ENCODE results near the gene STEAP2.

The STEAP2 gene

GRCh38 chr7:90211391-90212148 is at the start of gene STEAP2:
Gene STEAP2, plus strand, starts transcription at chr7:90211740. Its CDS starts 13,343 bp downstream, at chr7:90225083.
- in situ Hi-C loops (cut with MboI; ENCODE audit: low sequenced_read_pairs) = no loop called here
- H3K4me3 ChIP-seq = peak within 1 kb of the TSS; percentile 51
- peak; percentile 91 to 96 for DNase-seq (ENCODE audit: low spot score in 2 of 2)

GRCh38 chr7:90163534-90163933 is 48.0 kb upstream of the STEAP2 start:
- Histone ChIP-seq H3K4me3 (no peak overlapping the region), H3K27me3 (ENCODE audit: low read depth) (no peaks in the 10 kb centered on the region), H3K36me3 (replicated peaks) (peaks cover 18% of the 10 kb centered on the region), H3K4me1 (no peaks in the 10 kb centered on the region), H3K9me3 (no peaks in the 10 kb centered on the region)
- in situ Hi-C loops (cut with MboI; ENCODE audit: low sequenced_read_pairs) = loop anchor here (25.0 kb wide), 1 partner anchor 99 kb away; no protein-coding TSS in a partner anchor
- no peak for DNase-seq (ENCODE audit: low spot score in 2 of 2)

More at GRCh38 chr7:90211391-90212148, at the start of gene STEAP2:
- H3K9me3 ChIP-seq = no peaks in the 10 kb centered on the region; the same call in 1 of the 2 replicates
- peaks cover 27% of the 10 kb centered on the region for H3K4me1 ChIP-seq
- no peaks in the 10 kb centered on the region for H3K27me3 ChIP-seq (ENCODE audit: low read depth)
- H3K36me3 ChIP-seq (replicated peaks) = no peaks in the 10 kb centered on the region

DNA sequence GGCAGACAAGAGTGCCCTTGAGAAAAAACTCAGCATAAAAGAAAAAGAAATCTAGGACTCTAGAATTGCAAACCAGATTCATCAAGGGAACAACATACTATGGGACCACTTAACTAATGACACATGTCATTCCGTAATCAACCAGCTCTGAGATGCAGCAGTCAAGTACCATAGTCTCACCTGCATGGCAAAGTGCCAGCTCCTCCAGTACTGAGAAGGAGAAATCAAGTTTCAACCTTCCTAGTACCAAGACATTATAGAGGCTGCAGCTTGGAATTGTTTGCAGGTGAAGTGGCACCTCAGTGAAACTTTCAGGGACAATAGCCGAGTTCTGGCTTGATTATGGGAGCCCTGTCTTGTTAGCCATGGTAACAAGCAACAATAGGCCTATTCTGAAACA is 45.8 kb upstream of the STEAP2 start:
- Histone ChIP-seq H3K4me1 (no peaks in the 10 kb centered on the region), H3K27me3 (ENCODE audit: low read depth) (no peaks in the 10 kb centered on the region), H3K4me3 (no peak overlapping the region), H3K36me3 (replicated peaks) (peaks cover 18% of the 10 kb centered on the region), H3K9me3 (peaks cover 7% of the 10 kb centered on the region; the same call in 1 of the 2 replicates)
- DNase-seq (ENCODE audit: low spot score in 2 of 2) = no peak
- in situ Hi-C loops (cut with MboI; ENCODE audit: low sequenced_read_pairs) = loop anchor here (25.0 kb wide), 1 partner anchor 97 kb away; no protein-coding TSS in a partner anchor

DNA sequence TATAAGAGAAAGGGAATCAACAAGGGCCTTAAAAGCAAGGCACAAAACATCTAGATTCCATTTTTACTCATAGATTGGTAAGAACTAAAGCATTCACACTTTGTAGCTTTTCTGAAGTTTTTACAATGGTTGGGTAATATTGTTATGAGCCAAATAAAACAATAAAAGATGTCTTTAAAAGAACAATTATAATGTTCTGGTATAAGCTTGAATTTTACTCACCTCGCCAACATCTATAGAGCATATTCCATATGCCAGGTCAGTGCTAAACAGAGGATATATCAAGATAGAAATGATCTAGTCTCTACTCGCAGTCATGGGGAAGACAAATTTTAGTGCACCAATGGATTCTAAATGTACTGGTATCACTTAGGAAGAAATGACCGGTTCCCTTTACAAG is 45.4 kb upstream of the STEAP2 start:
- H3K4me1 ChIP-seq = no peaks in the 10 kb centered on the region
- H3K4me3 ChIP-seq = no peak overlapping the region
- peaks cover 7% of the 10 kb centered on the region; the same call in 1 of the 2 replicates for H3K9me3 ChIP-seq
- H3K36me3 ChIP-seq (replicated peaks) = peaks cover 18% of the 10 kb centered on the region
- no peaks in the 10 kb centered on the region for H3K27me3 ChIP-seq (ENCODE audit: low read depth)
- in situ Hi-C loops (cut with MboI; ENCODE audit: low sequenced_read_pairs) = loop anchor here (25.0 kb wide), 1 partner anchor 96 kb away; no protein-coding TSS in a partner anchor
- DNase-seq (ENCODE audit: low spot score in 2 of 2) = no peak

DNA sequence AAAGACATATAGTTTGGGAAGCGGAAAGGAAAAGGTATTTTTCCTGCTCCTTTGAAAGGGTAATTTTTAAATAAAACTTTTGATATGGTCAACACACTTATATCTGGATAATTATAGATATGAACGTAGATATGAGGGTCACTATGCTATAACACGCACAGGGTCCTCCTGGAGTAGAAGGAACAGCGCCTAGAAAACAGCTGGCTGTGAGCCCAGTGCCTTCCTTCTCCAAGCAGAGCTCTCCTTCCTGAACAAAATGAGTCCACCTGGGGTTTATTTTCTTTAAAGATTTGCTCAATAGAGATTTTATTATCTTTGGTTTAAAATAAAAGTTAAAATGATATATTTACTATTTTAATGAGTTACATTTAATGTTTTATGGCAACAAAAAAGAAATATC is 44.2 kb upstream of the STEAP2 start:
- no peak for DNase-seq (ENCODE audit: low spot score in 2 of 2)
- H3K4me1 ChIP-seq = no peaks in the 10 kb centered on the region
- H3K27me3 ChIP-seq (ENCODE audit: low read depth) = no peaks in the 10 kb centered on the region
- peaks cover 7% of the 10 kb centered on the region; the same call in 1 of the 2 replicates for H3K9me3 ChIP-seq
- no peak overlapping the region for H3K4me3 ChIP-seq
- in situ Hi-C loops (cut with MboI; ENCODE audit: low sequenced_read_pairs) = loop anchor here (25.0 kb wide), 1 partner anchor 95 kb away; no protein-coding TSS in a partner anchor
- H3K36me3 ChIP-seq (replicated peaks) = peaks cover 18% of the 10 kb centered on the region

DNA sequence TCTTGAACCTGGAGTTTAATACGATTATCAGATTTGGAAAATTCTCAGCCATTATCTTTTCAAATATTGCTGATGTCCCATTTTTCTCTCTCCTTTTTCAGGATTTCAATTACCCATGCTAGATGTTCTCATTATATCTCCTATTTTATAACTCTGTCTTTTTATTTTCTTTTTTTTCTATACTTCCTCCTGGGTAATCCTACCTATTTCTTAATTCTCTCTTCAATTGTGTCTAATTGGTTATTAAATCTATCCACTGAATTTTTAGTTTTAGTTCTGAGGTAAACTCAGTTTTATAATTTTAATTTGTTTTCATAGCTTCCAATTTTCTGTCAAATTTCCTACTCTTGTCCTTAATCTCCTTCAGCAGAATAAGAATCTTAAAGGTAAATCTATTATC is 41.6 kb upstream of the STEAP2 start:
- Histone ChIP-seq H3K36me3 (replicated peaks) (no peaks in the 10 kb centered on the region), H3K4me3 (no peak overlapping the region), H3K27me3 (ENCODE audit: low read depth) (no peaks in the 10 kb centered on the region), H3K4me1 (no peaks in the 10 kb centered on the region), H3K9me3 (peaks cover 7% of the 10 kb centered on the region; the same call in 1 of the 2 replicates)
- no peak for DNase-seq (ENCODE audit: low spot score in 2 of 2)
- in situ Hi-C loops (cut with MboI; ENCODE audit: low sequenced_read_pairs) = loop anchor here (25.0 kb wide), 1 partner anchor 92 kb away; no protein-coding TSS in a partner anchor

DNA sequence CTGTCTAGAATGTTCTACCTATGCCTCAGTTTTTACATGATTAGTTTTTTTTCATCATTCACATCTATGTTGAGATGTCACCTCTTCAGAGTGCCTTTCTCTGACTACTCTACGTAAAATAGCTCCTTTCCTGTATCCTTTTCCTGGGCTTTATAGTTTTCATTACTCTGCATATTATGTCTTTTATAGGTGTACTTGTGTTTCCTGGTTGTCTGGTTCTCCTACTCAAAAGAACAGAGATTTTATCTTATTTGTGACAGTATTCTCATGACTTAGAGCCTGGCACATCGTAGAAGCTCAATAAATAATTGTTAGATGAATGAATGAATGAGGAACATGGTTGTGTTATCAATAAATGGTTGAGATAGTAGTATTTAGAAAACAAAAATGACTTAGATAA is 39.4 kb upstream of the STEAP2 start:
- in situ Hi-C loops (cut with MboI; ENCODE audit: low sequenced_read_pairs) = loop anchor here (25.0 kb wide), 1 partner anchor 90 kb away; no protein-coding TSS in a partner anchor

GRCh38 chr7:90172624-90173023 is 38.9 kb upstream of the STEAP2 start:
- H3K4me1 ChIP-seq = no peaks in the 10 kb centered on the region
- no peaks in the 10 kb centered on the region for H3K36me3 ChIP-seq (replicated peaks)
- H3K9me3 ChIP-seq = peaks cover 10% of the 10 kb centered on the region; the same call in 1 of the 2 replicates
- DNase-seq (ENCODE audit: low spot score in 2 of 2) = no peak
- H3K4me3 ChIP-seq = no peak overlapping the region
- H3K27me3 ChIP-seq (ENCODE audit: low read depth) = no peaks in the 10 kb centered on the region
- in situ Hi-C loops (cut with MboI; ENCODE audit: low sequenced_read_pairs) = loop anchor here (25.0 kb wide), 1 partner anchor 90 kb away; no protein-coding TSS in a partner anchor

More for the DNA sequence above, 39.4 kb upstream of the STEAP2 start:
- Histone ChIP-seq H3K4me1 (no peaks in the 10 kb centered on the region), H3K9me3 (peaks cover 10% of the 10 kb centered on the region; the same call in 1 of the 2 replicates), H3K4me3 (no peak overlapping the region), H3K36me3 (replicated peaks) (no peaks in the 10 kb centered on the region), H3K27me3 (ENCODE audit: low read depth) (no peaks in the 10 kb centered on the region)
- no peak for DNase-seq (ENCODE audit: low spot score in 2 of 2)

DNA sequence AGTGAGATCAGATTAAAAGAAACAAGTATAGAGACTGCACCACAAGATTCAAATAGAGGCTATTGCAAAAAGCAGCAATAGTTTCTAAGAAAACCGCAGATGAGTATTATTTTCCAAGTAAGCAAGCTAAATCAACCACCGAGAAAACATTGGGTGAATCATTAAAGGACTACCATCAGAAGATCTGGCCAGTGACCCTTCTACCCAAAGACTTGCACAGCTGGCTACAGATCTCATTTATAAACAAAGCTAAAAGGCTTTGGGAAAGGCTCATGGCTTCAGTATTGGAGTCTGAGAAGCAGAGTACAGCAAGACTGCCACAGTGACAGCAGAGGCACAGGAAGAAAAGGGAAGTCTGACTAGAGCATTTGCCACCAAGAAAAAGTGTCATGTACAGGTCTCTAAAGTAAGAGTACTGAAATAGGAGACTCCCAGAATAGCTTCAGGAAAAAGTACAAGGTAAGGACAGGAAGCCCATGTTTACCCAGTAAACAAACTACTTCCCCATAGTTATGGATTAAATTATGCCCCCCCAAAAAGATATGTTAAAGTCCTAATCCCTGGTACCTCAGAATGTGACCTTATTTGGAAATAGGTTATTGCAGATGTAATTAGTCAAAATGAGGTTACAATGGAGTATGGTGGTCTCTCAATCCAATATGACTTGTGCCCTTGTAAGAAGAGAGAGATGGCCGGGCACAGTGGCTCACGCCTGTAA is 38.3 kb upstream of the STEAP2 start:
- Histone ChIP-seq H3K36me3 (replicated peaks) (no peaks in the 10 kb centered on the region), H3K27me3 (ENCODE audit: low read depth) (no peaks in the 10 kb centered on the region), H3K4me3 (no peak overlapping the region), H3K9me3 (peaks cover 10% of the 10 kb centered on the region; the same call in 1 of the 2 replicates), H3K4me1 (no peaks in the 10 kb centered on the region)
- DNase-seq (ENCODE audit: low spot score in 2 of 2) = no peak
- in situ Hi-C loops (cut with MboI; ENCODE audit: low sequenced_read_pairs) = loop anchor here (25.0 kb wide), 1 partner anchor 89 kb away; no protein-coding TSS in a partner anchor

- no peak overlapping the region for H3K4me3 ChIP-seq
- H3K36me3 ChIP-seq (replicated peaks) = no peaks in the 10 kb centered on the region
- no peaks in the 10 kb centered on the region for H3K27me3 ChIP-seq (ENCODE audit: low read depth)
- no peak for DNase-seq (ENCODE audit: low spot score in 2 of 2)
- in situ Hi-C loops (cut with MboI; ENCODE audit: low sequenced_read_pairs) = no loop called here
- peaks cover 4% of the 10 kb centered on the region for H3K9me3 ChIP-seq
- H3K4me1 ChIP-seq = peaks cover 7% of the 10 kb centered on the region; the same call in 1 of the 2 replicates
These were observed 35.9 kb upstream of the STEAP2 start for GRCh38 chr7:90175667-90176066.

GRCh38 chr7:90176195-90176594 is 35.3 kb upstream of the STEAP2 start:
- Histone ChIP-seq H3K9me3 (peaks cover 4% of the 10 kb centered on the region), H3K36me3 (replicated peaks) (no peaks in the 10 kb centered on the region), H3K4me3 (no peak overlapping the region), H3K4me1 (peaks cover 7% of the 10 kb centered on the region; the same call in 1 of the 2 replicates), H3K27me3 (ENCODE audit: low read depth) (no peaks in the 10 kb centered on the region)
- in situ Hi-C loops (cut with MboI; ENCODE audit: low sequenced_read_pairs) = no loop called here
- no peak for DNase-seq (ENCODE audit: low spot score in 2 of 2)

GRCh38 chr7:90178166-90178565 is 33.4 kb upstream of the STEAP2 start:
- Histone ChIP-seq H3K9me3 (peaks cover 4% of the 10 kb centered on the region), H3K27me3 (ENCODE audit: low read depth) (no peaks in the 10 kb centered on the region), H3K36me3 (replicated peaks) (no peaks in the 10 kb centered on the region), H3K4me3 (no peak overlapping the region), H3K4me1 (peaks cover 7% of the 10 kb centered on the region; the same call in 1 of the 2 replicates)
- in situ Hi-C loops (cut with MboI; ENCODE audit: low sequenced_read_pairs) = no loop called here
- no peak for DNase-seq (ENCODE audit: low spot score in 2 of 2)

DNA sequence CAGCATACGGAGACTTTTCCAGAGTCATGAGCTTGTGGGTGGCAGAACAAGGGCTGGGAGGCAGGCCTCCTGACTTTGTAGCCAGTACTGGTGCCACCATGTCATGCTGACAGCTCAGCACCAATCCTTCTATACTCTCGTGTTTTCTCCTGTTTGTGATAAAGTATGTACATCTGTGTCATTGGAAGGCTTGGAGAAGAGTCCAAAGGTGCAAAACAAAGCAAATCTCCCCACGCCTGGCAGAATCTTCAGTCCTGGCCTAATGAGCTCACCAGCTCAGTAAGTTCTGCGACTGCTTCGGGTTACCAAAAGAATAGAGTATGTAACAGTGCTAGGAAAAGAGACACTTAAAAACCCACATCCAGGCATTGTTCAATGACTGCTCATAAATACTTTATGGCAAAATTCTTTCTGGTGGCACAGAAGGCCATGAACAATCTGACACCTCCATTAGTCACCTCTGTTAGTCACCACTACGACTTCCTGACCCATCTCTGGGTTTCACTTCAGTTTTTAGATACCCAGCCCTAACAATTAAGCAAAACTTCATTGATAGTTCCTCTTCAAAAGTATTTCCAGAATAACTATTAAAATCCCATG is 32.8 kb upstream of the STEAP2 start:
- no peak overlapping the region for H3K4me3 ChIP-seq
- no peaks in the 10 kb centered on the region for H3K27me3 ChIP-seq (ENCODE audit: low read depth)
- no peaks in the 10 kb centered on the region for H3K36me3 ChIP-seq (replicated peaks)
- in situ Hi-C loops (cut with MboI; ENCODE audit: low sequenced_read_pairs) = no loop called here
- H3K9me3 ChIP-seq = peaks cover 4% of the 10 kb centered on the region
- H3K4me1 ChIP-seq = peaks cover 7% of the 10 kb centered on the region; the same call in 1 of the 2 replicates
- no peak for DNase-seq (ENCODE audit: low spot score in 2 of 2)

Measured in HAP-1 (cell line).